Activated T-cell treated with anti-CD3 and anti-CD28 coated beads for 48 hours (primary cell): ENCODE data around the gene PFKFB3.

Experiments
- DNase-seq: peaks from one replicate; pipeline ENCODE4 v3.0.0-alpha.2; 2020; ENCODE audit warnings: low read depth

Gene PFKFB3

DNA sequence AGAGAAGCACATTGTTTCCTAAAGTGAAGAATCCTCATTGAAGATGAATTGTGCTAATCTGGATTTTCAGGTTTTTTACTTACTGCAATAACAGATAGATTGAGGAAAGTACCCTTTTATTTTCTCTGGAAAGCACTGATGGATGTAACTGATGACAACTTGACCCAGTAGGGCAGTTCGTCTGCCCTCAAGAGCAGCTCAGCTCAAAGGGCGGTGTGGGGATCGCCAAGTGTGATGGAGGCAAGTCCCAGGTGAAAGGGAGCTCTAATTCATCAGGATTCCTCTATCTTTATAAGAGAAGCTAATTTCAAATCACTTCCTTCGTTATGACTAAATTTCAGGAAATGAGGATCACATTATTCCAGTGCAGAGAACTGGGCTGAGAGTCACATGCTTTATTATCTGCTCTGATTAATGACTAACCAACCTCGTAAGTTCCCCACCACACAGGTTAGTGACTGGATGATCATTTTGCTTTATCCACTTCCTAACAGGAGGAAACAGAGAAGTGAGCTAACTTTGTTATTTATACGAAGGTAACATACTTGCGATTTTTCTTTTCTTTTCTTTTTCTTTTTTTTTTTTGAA lies 98.8 kb downstream of the PFKFB3 start:
- DNase-seq = no peak
